H1 (cell line): ENCODE data around the gene ZNF761. TPM values are rescaled to one million over a fixed set of nuclear protein-coding genes. Genes with fewer than 3 reads are reported as not detected.

ENCODE experiments used
- polyA plus RNA-seq, 7 experiments: library from polyadenylated mRNA; depleted of rRNA in 3 of 7; stranded (reverse) in 5 of 7; unstranded in 2 of 7; fragments of >200 nt in 5 of 7; fragments of 200-250 nt in 2 of 7; gene quantifications; 1 replicate in 5 of 7; 2 replicates in 1 of 7; 4 replicates in 1 of 7; pipeline versions ENCODE4 v1.2.1 to v1.2.3, GENCODE V29; 2011 to 2013; ENCODE audit warnings: missing spikeins in 2 of 7, mixed read lengths in 2 of 7
- total RNA-seq: library from RNA; stranded (reverse); fragmentation: NEBNext Ultra II Directional; extraction: Animal tissue kit (Norgen Biotek cat#: 25700); gene quantifications from 2 replicates; pipeline ENCODE4 v1.2.1, GENCODE V29; 2021
- TF ChIP-seq, protein P1 (sequence below): IDR thresholded peaks from 2 replicates; pipeline ENCODE4 v1.6.1; 2011; ENCODE audit warnings: low read depth, mild to moderate bottlenecking, low read length; ENCODE audit not compliant: insufficient read depth

The ZNF761 gene
- total and polyA plus RNA-seq, 2 of the 8 experiments (the other 6 are each of a cell fraction or from before 2014, with no cell fraction given) = 11.1 to 25.1 TPM

DNA sequence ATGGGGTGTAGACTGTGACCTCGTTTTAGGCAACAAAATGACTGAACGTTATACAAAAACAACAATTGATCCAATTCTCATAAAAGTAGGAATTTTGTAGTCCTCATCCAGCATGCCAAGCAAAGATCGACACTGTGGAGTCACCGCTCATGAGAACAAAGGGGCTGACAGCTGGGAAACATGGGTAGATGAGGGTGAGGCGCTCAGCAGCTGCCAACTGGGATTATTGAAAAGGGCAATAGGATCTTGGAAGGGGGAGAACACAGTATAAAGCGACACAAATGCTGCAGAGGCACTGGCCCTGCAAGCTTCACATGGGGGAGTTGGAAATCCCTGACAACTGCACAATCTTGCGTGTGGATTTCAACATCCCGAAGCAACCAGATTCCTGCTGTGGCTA lies 42.2 kb upstream of the ZNF761 start (continued):
- TF ChIP-seq, protein P1, sequence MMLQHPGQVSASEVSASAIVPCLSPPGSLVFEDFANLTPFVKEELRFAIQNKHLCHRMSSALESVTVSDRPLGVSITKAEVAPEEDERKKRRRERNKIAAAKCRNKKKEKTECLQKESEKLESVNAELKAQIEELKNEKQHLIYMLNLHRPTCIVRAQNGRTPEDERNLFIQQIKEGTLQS = no peak
